HG03039 (cell line): ENCODE results near the gene CHMP3.

Experiments used
- ATAC-seq: cut with Tn5 transposase; IDR thresholded peaks from one replicate; pipeline ENCODE4 v1.9.1; 2021; ENCODE audit warnings: mild to moderate bottlenecking, moderate library complexity; ENCODE audit not compliant: unreplicated experiment

CHMP3 gene

DNA sequence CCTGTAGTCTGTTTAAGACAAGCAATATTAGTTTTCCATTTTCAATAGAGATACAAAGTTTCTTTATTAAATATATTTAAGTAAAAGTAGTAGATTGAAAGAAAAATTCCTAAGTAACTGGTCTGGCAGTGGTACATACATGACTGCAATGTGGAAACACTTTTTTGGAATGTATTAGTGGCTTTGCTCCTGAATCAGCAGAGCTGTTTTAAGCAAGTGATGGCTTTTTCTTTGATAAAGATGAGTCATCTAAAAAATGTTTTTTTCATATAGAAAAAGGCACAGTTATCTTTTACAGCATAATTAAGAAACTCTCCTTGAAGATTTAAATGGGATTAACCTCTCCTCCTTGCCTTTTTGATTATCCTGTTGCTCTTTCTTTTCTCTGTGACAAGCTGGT, 87.2 kb downstream of the CHMP3 start:
- ATAC-seq: no peak

DNA sequence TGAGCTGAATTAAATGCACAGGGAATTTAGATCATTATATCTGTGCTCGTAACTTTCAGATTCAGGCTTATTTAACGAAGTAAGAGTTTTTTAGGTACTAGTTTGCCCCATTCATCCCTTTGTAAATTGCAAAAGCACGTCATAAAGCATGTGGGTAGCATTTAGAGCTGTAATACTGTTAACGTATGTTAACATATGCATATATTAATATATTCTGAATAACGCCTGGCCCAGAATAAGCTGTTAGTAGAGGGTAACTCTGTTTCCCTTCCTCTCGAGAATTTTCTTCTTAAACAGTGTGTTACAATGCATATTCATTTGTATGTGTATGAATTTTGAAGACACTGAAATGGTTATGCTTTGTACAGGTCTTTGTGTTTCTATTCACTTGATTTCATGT, 91.6 kb downstream of the CHMP3 start:
- no peak for ATAC-seq

DNA sequence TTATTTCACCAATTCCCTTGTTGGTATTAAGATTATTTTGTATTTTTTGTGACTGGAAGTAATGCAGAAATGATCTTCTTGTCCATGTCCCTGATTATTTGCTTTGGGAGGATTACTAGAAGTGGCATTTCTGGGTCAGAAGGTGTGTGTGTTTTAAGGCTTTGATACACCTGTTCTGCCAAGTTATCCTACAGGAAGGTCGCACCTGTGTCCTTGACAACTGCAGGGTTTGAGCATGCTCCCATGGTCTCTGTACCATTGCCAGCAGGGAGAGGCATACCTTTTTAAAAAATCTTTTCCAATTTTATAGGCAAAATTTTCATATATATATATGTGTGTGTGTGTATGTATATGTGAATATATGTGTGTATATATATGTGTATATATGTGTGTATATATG, 92.4 kb downstream of the CHMP3 start:
- no peak for ATAC-seq

DNA sequence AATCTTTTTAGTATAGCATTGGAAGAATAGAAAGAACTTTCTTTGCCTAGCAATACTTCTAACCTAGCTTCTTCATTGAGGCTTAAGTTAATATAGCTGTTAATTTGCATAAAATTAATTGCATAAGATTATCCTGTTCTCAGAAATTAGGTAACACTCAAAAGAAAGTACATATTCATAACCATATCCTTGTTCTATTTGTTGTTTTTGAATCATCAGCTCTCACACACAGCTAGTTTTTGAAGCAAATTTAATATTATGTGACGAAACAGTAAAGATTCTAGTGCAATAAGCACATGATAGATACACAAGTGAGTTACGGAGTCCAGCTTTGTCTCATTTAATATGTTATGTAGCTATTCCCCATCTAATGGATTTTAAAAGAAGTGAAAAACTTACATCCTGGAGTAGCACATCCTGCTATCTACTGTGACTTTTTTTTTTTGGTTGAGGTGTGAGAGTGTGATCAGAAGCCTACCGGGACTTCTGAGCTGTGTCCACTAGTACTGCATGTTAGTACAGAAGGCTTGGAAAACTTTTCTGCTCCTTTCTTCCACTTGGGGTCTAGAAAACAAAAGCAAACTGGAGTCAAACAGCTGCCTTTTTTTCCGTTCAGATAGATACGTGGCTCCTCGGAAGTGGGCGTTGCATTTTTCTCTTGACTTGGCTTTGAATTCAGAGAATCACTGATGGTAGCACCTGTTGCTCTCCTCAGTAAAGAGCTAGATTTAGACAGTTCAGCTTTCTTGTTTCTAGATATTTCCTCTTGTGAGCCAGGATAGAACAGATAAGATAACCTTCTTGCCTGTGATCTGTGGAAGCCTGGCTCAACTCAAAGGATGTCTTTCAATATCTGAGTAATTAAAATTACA, 94.8 kb downstream of the CHMP3 start:
- ATAC-seq: no peak

DNA sequence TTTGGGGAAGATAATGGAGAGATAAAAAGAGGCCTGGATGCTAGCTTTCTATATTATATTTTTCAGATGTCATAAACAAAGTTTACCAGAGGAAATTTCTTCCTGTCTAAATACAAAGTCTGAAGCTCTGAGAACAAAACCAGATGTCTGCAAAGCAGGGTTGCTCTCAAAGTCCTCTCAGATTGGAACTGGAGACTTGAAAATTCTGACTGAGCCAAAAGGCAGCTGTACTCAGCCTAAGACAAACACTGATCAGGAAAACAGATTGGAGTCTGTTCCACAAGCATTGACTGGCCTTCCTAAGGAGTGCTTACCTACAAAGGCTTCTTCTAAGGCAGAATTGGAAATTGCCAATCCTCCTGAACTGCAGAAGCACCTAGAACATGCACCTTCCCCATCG, 96.9 kb downstream of the CHMP3 start:
- no peak for ATAC-seq

DNA sequence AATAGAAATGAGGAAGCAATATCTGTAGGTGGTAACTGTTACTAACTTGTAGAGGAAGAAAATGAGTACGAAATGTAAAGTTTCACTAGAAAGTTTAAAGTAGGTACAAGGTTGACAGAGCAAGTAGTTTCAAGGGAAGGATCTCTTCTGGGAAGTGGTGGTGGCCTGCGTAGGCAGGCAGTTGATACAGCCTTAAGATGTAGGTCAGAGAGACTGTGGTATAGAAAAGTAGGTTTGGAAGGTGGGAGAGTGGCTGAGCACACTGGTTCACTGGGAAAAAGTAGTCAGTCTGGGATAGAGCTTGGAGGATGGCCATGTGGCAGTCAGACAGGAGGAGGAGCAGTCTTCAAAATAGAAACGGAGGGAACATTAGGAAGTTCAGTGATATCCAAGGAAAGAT, 98.6 kb downstream of the CHMP3 start:
- no peak for ATAC-seq

DNA sequence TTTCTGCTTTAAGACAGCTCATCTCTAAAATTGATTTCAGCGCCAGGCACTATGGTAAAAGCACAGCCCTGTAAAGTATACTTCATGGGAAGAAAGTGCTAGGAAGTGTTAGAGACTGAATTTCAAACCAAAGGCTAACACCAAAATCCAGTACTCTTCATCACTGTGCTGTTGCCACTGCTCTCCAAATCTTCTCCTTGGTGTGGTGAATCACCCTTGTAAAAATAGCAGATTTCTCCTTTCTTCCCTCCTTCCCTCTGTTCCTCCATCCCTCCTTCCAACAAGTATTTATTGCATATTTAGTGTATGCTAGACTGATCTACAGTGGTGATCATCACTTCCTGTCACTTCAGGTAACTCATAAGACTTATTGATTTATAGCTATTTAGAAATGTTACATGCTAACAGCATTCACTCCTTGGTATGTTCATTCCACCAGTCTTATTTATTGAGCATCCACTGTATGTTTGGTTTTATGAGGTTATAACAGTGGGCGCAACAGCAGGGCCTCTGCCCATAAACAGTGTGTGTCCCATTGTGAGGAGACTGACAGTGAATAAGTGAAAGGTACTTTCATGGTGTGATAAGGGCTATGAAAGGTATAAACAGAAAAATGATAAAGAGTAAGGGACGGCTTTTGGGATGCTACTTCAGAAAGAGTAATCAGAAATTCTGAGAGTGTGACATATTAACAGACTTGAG, 102.0 kb downstream of the CHMP3 start:
- ATAC-seq: no peak

DNA sequence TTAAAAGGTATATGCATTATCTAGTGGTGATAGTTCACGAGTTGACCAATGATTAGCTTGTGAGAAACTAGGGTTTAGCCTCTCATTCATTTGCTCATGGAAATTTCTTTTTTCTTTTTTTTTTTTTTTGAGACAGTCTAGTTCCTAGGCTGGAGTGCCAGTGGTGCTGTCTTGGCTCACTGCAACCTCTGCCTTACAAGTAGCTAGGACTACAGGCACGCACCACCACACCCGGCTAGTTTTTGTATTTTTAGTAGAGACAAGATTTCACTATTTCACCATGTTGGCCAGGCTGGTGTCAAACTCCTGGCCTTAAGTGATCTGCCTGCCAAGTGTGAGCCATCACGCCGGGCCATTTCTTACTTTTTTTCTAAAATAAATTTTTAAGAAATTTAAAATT, 108.1 kb downstream of the CHMP3 start:
- no peak for ATAC-seq

DNA sequence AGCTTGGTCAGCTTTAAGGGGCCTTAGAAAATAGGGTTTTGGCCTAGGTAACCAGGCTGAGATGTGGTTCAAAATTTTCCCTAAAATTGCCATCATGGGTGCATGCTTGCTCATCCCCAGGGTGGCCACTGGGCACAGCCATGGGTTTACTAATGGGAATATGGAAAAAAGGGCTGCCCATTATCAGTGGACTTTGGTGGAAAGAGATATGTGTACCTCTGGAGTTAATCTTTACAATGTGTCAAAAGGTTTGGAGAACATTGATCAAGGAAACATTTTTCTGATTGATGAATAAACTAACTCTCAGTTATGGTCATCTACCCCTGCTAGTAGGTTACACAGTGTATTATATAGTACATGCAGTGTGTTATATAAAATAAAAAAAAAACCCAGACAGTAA, 109.0 kb downstream of the CHMP3 start:
- ATAC-seq: no peak

DNA sequence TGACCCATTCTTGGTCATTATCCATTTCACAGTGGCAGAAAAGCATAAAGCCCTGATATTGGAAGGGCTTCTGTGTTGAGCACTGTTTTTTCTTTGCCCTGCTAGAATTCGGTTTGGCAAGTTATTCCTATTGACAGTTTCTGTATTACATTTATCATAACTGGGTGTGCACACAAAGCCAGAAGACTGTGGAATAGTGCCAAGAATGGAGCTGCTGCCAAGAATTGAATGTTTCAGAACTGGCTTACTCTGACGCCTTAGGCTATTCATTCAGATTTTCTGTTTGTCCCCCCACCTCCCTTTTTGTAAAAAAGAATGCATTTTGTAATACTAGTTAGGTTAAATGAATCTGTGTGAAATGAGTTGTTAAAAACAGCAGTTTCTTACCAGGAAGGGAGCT, 109.4 kb downstream of the CHMP3 start:
- ATAC-seq: no peak
